Mammary epithelial cell (primary cell): Measurements from ENCODE around the gene FAM78A.

ENCODE experiments used
- CTCF ChIP-seq, 2 donors: IDR thresholded peaks in 1 of 2; conservative IDR thresholded peaks in 1 of 2; 2 replicates each; pipeline ENCODE4 v1.5.1; 2011 to 2012; ENCODE audit warnings: inconsistent platforms in 2 of 2, low read length in 2 of 2, mild to moderate bottlenecking in 2 of 2, control low read depth in 1 of 2, low read depth in 1 of 2; ENCODE audit not compliant: insufficient read depth in 1 of 2; ENCODE audit errors: extremely low read depth in 1 of 2
- EZH2 ChIP-seq: IDR thresholded peaks from 2 replicates; pipeline ENCODE4 v1.6.1; 2012; ENCODE audit warnings: low read length, inconsistent platforms, borderline replicate concordance

- no peak for TF ChIP-seq CTCF (conservative IDR thresholded peaks at IDR 0.05 in 1 of 2, IDR thresholded peaks at IDR 0.05 in 1 of 2; ENCODE audit: extremely low read depth in 1 of 2, insufficient read depth in 1 of 2, low read depth in 1 of 2, low read length in 2 of 2)
- no peak for TF ChIP-seq EZH2
These were observed 3.0 kb downstream of the FAM78A start for GRCh38 chr9:131273146-131273855.
